GM12873 (cell line): ENCODE results near the gene DIRAS2.

Experiments
- CTCF ChIP-seq: IDR thresholded peaks from 2 replicates; pipeline ENCODE4 v1.5.1; 2012; ENCODE audit warnings: low read depth, mild to moderate bottlenecking, moderate library complexity, low read length, control low read depth; ENCODE audit not compliant: insufficient read depth; ENCODE audit errors: missing control alignments

The DIRAS2 gene

GRCh38 chr9:90658181-90658580, 15.6 kb upstream of the DIRAS2 start:
- TF ChIP-seq CTCF, result no peak

- TF ChIP-seq CTCF, result no peak
Measured at GRCh38 chr9:90651246-90651645, 8.6 kb upstream of the DIRAS2 start.

GRCh38 chr9:90647843-90648242, 5.2 kb upstream of the DIRAS2 start:
- TF ChIP-seq CTCF, result no peak

GRCh38 chr9:90645721-90646120, 3.1 kb upstream of the DIRAS2 start:
- peak; percentile 21 for TF ChIP-seq CTCF

GRCh38 chr9:90641884-90642487, 638 bp downstream of the DIRAS2 start:
- no peak for TF ChIP-seq CTCF

- TF ChIP-seq CTCF, result no peak
Measured at GRCh38 chr9:90641086-90641485, 1.5 kb downstream of the DIRAS2 start.

- TF ChIP-seq CTCF, result no peak
Measured at GRCh38 chr9:90640361-90640760, 2.3 kb downstream of the DIRAS2 start.
